Psoas muscle (tissue), 8 donors: ENCODE results near the gene DMD. TPM values are rescaled to one million over a fixed set of nuclear protein-coding genes. Genes with fewer than 3 reads are reported as not detected.

Experiments
- ATAC-seq, 4 donors: fragments of 200-7000 bp; cut with Tn5 transposase; one replicate each; pipeline ENCODE4 v1.9.1; 2020; ENCODE audit warnings: moderate library complexity in 3 of 4, mild to moderate bottlenecking in 2 of 4
- DNase-seq, 2 donors: peaks; one replicate each; pipeline ENCODE4 v3.0.0-alpha.2; 2020
- H3K27ac ChIP-seq: fragments of 200-600 bp; one replicate; pipeline ENCODE4 v1.8.0; 2022
- H3K27me3 ChIP-seq, 3 donors: fragments of 200-600 bp in 1 of 3; one replicate each; pipeline versions ENCODE4 v1.6.1 to v1.8.0; 2013 to 2022; ENCODE audit warnings: low read length in 2 of 3, mild to moderate bottlenecking in 2 of 3, moderate library complexity in 1 of 3; ENCODE audit not compliant: insufficient read depth in 3 of 3
- H3K36me3 ChIP-seq, 2 donors: fragments of 200-600 bp in 1 of 2; one replicate each; pipeline versions ENCODE4 v1.6.1 to v1.8.0; 2013 to 2022; ENCODE audit warnings: low read depth in 1 of 2, mild to moderate bottlenecking in 1 of 2, moderate library complexity in 1 of 2; ENCODE audit not compliant: insufficient read depth in 1 of 2
- H3K4me1 ChIP-seq: fragments of 200-600 bp; one replicate; pipeline ENCODE4 v1.8.0; 2022
- H3K4me3 ChIP-seq: fragments of 200-600 bp; one replicate; pipeline ENCODE4 v1.8.0; 2022; ENCODE audit warnings: mild to moderate bottlenecking
- H3K9me3 ChIP-seq: fragments of 200-600 bp; one replicate; pipeline ENCODE4 v1.8.0; 2022
- CTCF ChIP-seq: fragments of 200-600 bp; IDR thresholded peaks from one replicate; pipeline ENCODE4 v1.8.0; 2022; ENCODE audit warnings: antibody characterized with exemption
- WGBS, 3 donors: extraction: QIAGEN DNeasy Blood & Tissue Kit; methylation state at CpG; one replicate each; pipeline versions ENCODE4 v1.1.6 to v1.1.7; 2013; 5-methylcytosine and 5-hydroxymethylcytosine counted together
- intact Hi-C, 2 donors: fragments of 100-400 bp; cut with DNase I; formaldehyde crosslinking; loops; one replicate each; pipeline versions ENCODE4 v1.11.0 to v1.14.2; 2022
- polyA plus RNA-seq, 3 donors: library from polyadenylated mRNA; stranded (reverse); fragments of 200-250 nt; gene quantifications; one replicate each; pipeline ENCODE4 v1.2.3, GENCODE V29; 2013
- total RNA-seq, 4 donors: library from RNA; stranded (reverse); fragmentation: NEBNext Ultra II Directional in 2 of 4; extraction: Animal tissue kit (Norgen Biotek cat#: 25700) in 2 of 4; gene quantifications; one replicate each; pipeline versions ENCODE4 v1.2.1 to v1.2.4, GENCODE V29; 2021 to 2023
- donor health status: healthy with polysubstance abuse.
- donor health status: DM: no; HTN: no; CAD: no; lungs with moderate emphysema.
- donor health status: Bipolar disorder and iron deficiency.
- donor health status: healthy.
- donor health status: DM: yes; HTN: yes; CAD: no.
- donor health status: DM: no; HTN: no; CAD: no.
- donor health status: DM: no; HTN: no; CAD: no.
- donor health status: DM: yes; HTN: yes; CAD: no.

Gene DMD
- total and polyA plus RNA-seq, 7 donors: 6.8 to 170 (median 86.5) TPM

- no peak overlapping the region for H3K4me3 ChIP-seq
- WGBS, 3 donors: 77 to 88% (median 84%) methylated on average over 4 of the region's 4 CpGs
- ATAC-seq (no peak), DNase-seq (no peak)
- no peak for TF ChIP-seq CTCF
- H3K36me3 ChIP-seq: peaks cover 0 to 5% of the 10 kb centered on the region in 2 donors
- intact Hi-C loops: no loop called here
- H3K27ac ChIP-seq: no peak overlapping the region
- no peaks in the 10 kb centered on the region for H3K9me3 ChIP-seq
- no peaks in the 10 kb centered on the region for H3K4me1 ChIP-seq
- H3K27me3 ChIP-seq: no peaks in the 10 kb centered on the region
Observed at GRCh38 chrX:32598707-32599106, 612.6 kb downstream of the DMD start.

GRCh38 chrX:32597777-32598176, 613.6 kb downstream of the DMD start:
- H3K27me3 ChIP-seq: no peaks in the 10 kb centered on the region
- 58 to 86% (median 66%) methylated on average over 4 of the region's 4 CpGs for WGBS, 3 donors
- no peak for TF ChIP-seq CTCF
- no peaks in the 10 kb centered on the region for H3K9me3 ChIP-seq
- H3K27ac ChIP-seq: no peak overlapping the region
- ATAC-seq (peak in 2 of 4 donors; percentile 42 to 51), DNase-seq (no peak)
- H3K4me3 ChIP-seq: no peak overlapping the region
- no peaks in the 10 kb centered on the region for H3K4me1 ChIP-seq
- peaks cover 0 to 5% of the 10 kb centered on the region in 2 donors for H3K36me3 ChIP-seq
- intact Hi-C loops: no loop called here

DNA sequence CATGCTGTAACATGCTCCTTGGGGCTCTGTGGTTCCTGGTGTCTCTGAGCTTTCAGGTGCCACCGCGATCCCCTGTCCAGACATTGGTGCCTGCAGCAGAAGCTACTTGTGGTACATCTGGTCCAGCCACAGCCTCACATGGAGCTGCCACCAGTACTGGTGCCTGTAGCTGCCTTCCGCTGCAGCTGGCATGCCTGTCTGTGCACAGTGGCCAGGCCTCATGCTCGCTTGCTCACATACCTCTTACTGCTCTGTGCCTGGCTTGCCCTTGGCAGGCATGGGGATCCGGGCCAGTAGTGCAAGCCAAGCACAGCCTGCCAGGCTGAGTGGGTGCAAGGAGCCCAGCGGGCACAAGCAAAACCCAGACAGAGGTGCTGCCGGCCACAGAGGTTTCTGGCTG, 618.6 kb downstream of the DMD start:
- Histone ChIP-seq H3K27me3 (no peaks in the 10 kb centered on the region), H3K4me3 (no peak overlapping the region), H3K36me3 (peaks cover 0 to 5% of the 10 kb centered on the region in 2 donors), H3K4me1 (no peaks in the 10 kb centered on the region), H3K9me3 (no peaks in the 10 kb centered on the region), H3K27ac (no peak overlapping the region)
- DNase-seq: no peak
- peak in 2 of 4 donors; percentile 30 to 43 for ATAC-seq
- 66 to 69% (median 68%) methylated on average over 6 to 7 of the region's 7 CpGs for WGBS, 3 donors
- intact Hi-C loops: no loop called here
- no peak for TF ChIP-seq CTCF

DNA sequence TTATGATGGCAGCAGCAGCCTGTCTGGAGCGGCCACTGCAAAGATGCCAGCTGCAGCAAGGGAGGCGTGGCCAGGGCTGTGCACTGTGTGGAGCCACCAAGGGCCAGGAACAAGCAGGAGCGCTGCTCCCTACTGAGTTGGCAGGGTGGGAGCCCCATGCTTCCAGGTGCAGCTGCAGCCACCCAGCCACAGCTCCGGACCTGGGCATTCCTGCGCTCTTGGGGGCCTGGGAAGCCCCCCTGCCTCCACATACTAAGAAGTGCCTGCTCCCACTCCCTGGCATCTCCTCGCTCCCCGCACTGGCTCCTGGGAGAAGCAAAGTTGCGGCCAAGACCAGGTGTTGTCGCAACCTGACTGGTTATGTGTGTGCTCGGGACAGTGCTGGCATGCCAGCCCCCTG, 619.8 kb downstream of the DMD start:
- H3K4me1 ChIP-seq: no peaks in the 10 kb centered on the region
- no peaks in the 10 kb centered on the region for H3K9me3 ChIP-seq
- 90 to 98% (median 96%) methylated on average over 7 to 10 of the region's 10 CpGs for WGBS, 3 donors
- no peak overlapping the region for H3K27ac ChIP-seq
- H3K27me3 ChIP-seq: no peaks in the 10 kb centered on the region
- DNase-seq: no peak
- no peak overlapping the region for H3K4me3 ChIP-seq
- peaks cover 0 to 5% of the 10 kb centered on the region in 2 donors for H3K36me3 ChIP-seq
- intact Hi-C loops: no loop called here
- no peak for TF ChIP-seq CTCF
- no peak for ATAC-seq

DNA sequence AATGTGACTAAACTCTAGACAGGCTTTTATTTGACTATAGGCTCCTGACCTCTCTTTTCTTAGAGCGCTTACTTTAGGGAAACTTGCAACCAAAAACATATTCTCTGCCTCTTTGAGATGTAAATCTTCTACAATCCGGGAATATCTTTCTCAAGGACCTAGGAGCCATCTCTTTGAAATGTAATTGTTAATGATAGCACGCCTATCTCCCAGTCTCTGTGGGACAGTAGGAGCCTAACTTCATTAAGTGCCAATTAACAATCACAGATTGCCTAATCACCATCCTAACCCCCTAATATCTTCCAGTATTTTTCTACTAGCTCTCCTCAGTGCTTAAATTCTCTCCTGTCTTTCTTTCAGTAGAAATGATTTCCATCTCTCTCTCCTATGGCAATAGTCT, 628.6 kb downstream of the DMD start:
- H3K27ac ChIP-seq: no peak overlapping the region
- H3K4me3 ChIP-seq: no peak overlapping the region
- TF ChIP-seq CTCF: no peak
- H3K27me3 ChIP-seq: no peaks in the 10 kb centered on the region
- H3K4me1 ChIP-seq: no peaks in the 10 kb centered on the region
- DNase-seq (no peak), ATAC-seq (no peak)
- H3K9me3 ChIP-seq: no peaks in the 10 kb centered on the region
- 41 to 64% (median 63%) methylated on average over 3 of the region's 3 CpGs for WGBS, 3 donors
- intact Hi-C loops: no loop called here
- no peaks in the 10 kb centered on the region for H3K36me3 ChIP-seq
